Measurements from ENCODE around the gene LTBP4. TPM values are rescaled to one million over a fixed set of nuclear protein-coding genes. Genes with fewer than 3 reads are reported as not detected.

LTBP4 gene, protein sequence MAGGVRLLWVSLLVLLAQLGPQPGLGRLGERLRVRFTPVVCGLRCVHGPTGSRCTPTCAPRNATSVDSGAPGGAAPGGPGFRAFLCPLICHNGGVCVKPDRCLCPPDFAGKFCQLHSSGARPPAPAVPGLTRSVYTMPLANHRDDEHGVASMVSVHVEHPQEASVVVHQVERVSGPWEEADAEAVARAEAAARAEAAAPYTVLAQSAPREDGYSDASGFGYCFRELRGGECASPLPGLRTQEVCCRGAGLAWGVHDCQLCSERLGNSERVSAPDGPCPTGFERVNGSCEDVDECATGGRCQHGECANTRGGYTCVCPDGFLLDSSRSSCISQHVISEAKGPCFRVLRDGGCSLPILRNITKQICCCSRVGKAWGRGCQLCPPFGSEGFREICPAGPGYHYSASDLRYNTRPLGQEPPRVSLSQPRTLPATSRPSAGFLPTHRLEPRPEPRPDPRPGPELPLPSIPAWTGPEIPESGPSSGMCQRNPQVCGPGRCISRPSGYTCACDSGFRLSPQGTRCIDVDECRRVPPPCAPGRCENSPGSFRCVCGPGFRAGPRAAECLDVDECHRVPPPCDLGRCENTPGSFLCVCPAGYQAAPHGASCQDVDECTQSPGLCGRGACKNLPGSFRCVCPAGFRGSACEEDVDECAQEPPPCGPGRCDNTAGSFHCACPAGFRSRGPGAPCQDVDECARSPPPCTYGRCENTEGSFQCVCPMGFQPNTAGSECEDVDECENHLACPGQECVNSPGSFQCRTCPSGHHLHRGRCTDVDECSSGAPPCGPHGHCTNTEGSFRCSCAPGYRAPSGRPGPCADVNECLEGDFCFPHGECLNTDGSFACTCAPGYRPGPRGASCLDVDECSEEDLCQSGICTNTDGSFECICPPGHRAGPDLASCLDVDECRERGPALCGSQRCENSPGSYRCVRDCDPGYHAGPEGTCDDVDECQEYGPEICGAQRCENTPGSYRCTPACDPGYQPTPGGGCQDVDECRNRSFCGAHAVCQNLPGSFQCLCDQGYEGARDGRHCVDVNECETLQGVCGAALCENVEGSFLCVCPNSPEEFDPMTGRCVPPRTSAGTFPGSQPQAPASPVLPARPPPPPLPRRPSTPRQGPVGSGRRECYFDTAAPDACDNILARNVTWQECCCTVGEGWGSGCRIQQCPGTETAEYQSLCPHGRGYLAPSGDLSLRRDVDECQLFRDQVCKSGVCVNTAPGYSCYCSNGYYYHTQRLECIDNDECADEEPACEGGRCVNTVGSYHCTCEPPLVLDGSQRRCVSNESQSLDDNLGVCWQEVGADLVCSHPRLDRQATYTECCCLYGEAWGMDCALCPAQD (N-terminal part only)
- 149 TPM for polyA plus RNA-seq (2013, experiment 1 of 4)
- polyA plus RNA-seq (2013, experiment 2 of 4): 154 TPM
- polyA plus RNA-seq (2013, experiment 3 of 4): 117 TPM
- 145 TPM for polyA plus RNA-seq (2013, experiment 4 of 4)

DNA sequence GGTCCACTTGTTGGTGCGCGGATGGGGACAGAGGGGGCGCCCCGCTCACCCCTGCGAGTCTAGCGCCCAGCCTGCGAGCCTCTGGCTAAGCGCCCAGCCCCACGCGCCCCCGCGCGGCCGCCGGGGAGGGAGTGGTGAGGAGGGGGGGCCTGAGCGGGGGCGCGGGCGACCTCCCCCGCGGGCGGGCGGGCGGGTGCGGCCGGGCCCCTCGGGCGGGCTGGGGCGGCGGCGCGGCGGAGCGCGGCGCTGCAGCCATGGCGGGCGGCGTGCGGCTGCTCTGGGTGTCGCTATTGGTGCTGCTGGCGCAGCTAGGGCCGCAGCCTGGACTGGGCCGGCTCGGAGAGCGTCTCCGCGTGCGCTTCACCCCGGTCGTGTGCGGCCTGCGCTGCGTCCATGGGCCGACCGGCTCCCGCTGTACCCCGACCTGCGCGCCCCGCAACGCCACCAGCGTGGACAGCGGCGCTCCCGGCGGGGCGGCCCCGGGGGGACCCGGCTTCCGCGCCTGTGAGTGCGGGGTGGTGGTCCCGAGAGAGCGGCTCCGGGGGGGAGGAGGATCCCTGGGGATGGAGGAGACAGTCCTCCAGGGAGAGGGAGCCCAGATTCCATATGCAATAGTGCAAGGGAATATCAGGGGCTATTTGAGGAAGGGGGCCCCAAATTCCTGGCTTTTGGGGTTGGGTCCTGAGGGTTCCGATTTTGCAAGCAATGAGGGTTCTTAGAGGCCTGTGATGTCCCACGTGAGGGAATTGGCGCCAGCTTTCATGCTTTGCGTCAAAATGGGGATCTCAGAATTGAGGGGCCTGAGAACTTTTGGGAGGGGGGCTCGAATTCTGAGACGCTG is at the start of gene LTBP4:
Gene LTBP4, plus strand, starts transcription at position 236 of the 841 bp plus-strand sequence. Its CDS starts 19 bp downstream, at position 255.
- 2 to 3% methylated on average over 81 to 82 of the region's 82 CpGs for WGBS, 2 experiments
- Histone ChIP-seq H3K36me3 (ENCODE audit: control insufficient read depth, insufficient read depth, low read length) (no peaks in the 10 kb centered on the region), H3K27me3 (ENCODE audit: control insufficient read depth, insufficient read depth, low read length, poor library complexity, severe bottlenecking) (peaks cover 79% of the 10 kb centered on the region), H3K9me3 (ENCODE audit: control insufficient read depth, low read length) (no peaks in the 10 kb centered on the region), H3K4me1 (ENCODE audit: control insufficient read depth, insufficient read depth, low read length) (peaks cover 52% of the 10 kb centered on the region), H3K27ac (ENCODE audit: insufficient read depth, low read depth, low read length, poor library complexity, severe bottlenecking) (no peak within 1 kb of the TSS), H3K4me3 (ENCODE audit: insufficient read depth, low read depth, low read length) (peak within 1 kb of the TSS; percentile 37)

DNA sequence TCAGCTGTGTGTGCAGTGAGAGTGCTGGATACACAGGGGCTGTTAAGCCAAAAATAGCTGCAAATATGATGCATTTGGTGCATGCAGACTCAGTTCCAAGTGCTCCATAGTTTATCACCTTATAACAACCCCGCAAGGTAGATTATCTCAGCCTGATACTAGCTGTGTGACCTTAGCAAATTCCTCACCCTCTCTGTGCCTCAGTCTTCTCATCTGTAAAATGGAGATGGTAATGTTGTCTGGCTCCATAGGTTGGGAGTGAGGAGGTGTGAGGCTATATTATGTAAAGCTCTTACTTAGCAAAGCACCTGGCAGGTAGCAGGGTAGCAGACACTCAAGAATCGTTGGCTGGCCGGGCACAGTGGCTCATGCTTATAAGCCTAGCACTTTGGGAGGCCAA is 48.3 kb upstream of the LTBP4 start:
- no peaks in the 10 kb centered on the region for H3K36me3 ChIP-seq (ENCODE audit: control insufficient read depth, insufficient read depth, low read length)
- 98 to 99% methylated on average over 3 of the region's 3 CpGs for WGBS, 2 experiments
- H3K27me3 ChIP-seq (ENCODE audit: control insufficient read depth, insufficient read depth, low read length, poor library complexity, severe bottlenecking): peaks cover 72% of the 10 kb centered on the region
- no peak overlapping the region for H3K4me3 ChIP-seq (ENCODE audit: insufficient read depth, low read depth, low read length)
- no peak overlapping the region for H3K27ac ChIP-seq (ENCODE audit: insufficient read depth, low read depth, low read length, poor library complexity, severe bottlenecking)
- no peaks in the 10 kb centered on the region for H3K9me3 ChIP-seq (ENCODE audit: control insufficient read depth, low read length)
- H3K4me1 ChIP-seq (ENCODE audit: control insufficient read depth, insufficient read depth, low read length): no peaks in the 10 kb centered on the region

DNA sequence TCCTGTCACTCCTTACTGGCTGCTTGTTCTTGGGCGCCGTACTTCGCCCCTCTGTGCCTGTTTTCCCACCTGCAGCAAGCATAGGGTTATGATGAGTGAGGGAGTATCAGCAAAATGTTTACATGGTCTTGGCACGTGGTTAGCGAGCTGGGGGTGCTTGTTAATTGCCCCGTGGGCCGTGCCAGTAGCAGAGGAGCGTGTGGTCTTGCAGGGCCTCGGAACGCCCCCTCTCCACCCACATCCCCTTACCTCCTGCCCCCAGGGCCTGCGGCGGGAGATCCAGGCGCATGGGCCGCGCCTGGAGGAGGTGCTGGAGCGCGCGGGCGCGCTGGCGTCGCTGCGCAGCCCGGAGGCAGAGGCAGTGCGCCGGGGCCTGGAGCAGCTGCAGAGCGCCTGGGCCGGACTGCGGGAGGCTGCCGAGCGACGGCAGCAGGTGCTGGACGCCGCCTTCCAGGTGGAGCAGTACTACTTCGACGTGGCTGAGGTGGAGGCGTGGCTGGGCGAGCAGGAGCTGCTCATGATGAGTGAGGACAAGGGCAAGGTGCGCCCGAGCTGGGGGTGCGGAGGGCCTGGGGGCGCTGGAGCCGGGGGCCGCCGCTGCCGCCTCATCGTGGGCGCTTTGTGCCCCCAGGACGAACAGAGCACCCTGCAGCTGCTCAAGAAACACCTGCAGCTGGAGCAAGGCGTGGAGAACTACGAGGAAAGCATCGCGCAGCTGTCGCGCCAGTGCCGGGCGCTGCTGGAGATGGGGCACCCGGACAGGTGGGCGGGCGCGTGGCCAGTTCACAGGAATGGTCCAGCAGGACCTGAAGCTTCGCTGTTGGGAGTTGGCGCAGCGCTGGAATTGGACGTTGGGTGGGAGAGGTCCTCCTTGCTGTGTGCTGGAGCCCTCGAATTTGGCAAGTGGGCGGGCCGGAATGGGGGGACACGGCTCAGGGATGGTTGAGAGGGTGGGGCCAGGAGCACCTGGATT is 47.0 kb upstream of the LTBP4 start:
- H3K4me3 ChIP-seq (ENCODE audit: insufficient read depth, low read depth, low read length): no peak overlapping the region
- 38 to 39% methylated on average over 69 of the region's 69 CpGs for WGBS, 2 experiments
- no peaks in the 10 kb centered on the region for H3K4me1 ChIP-seq (ENCODE audit: control insufficient read depth, insufficient read depth, low read length)
- no peak overlapping the region for H3K27ac ChIP-seq (ENCODE audit: insufficient read depth, low read depth, low read length, poor library complexity, severe bottlenecking)
- H3K9me3 ChIP-seq (ENCODE audit: control insufficient read depth, low read length): no peaks in the 10 kb centered on the region
- no peaks in the 10 kb centered on the region for H3K36me3 ChIP-seq (ENCODE audit: control insufficient read depth, insufficient read depth, low read length)
- H3K27me3 ChIP-seq (ENCODE audit: control insufficient read depth, insufficient read depth, low read length, poor library complexity, severe bottlenecking): peaks cover 58% of the 10 kb centered on the region

DNA sequence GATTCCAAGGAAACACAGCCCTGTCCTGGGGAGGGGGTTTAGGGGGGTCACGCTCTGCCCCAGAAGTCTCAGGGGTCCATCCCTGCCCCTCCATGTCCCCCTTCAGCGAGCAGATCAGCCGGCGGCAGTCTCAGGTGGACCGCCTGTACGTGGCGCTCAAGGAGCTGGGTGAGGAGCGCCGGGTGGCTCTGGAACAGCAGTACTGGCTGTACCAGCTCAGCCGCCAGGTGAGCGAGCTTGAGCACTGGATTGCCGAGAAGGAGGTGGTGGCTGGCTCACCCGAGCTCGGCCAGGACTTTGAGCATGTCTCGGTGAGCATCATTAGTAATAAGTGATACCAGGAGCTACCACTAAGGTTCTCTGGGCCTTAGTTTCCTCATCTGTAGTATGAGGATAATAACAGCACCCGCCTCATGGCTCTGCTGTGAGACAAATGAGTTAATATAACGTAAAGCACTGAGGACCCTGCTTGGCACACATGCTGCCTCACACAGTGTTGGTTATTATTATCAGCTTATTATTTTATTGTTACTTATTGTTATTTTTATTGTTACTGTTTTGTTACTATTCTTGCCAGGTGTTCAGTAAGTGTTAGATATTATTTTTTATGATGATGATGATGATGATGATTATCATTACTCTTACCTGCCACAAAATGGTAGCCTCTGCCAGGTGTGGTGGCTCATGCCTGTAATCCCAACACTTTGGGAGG is 45.0 kb upstream of the LTBP4 start:
- no peaks in the 10 kb centered on the region for H3K4me1 ChIP-seq (ENCODE audit: control insufficient read depth, insufficient read depth, low read length)
- no peak overlapping the region for H3K4me3 ChIP-seq (ENCODE audit: insufficient read depth, low read depth, low read length)
- H3K27ac ChIP-seq (ENCODE audit: insufficient read depth, low read depth, low read length, poor library complexity, severe bottlenecking): no peak overlapping the region
- H3K27me3 ChIP-seq (ENCODE audit: control insufficient read depth, insufficient read depth, low read length, poor library complexity, severe bottlenecking): peaks cover 55% of the 10 kb centered on the region
- H3K9me3 ChIP-seq (ENCODE audit: control insufficient read depth, low read length): no peaks in the 10 kb centered on the region
- no peaks in the 10 kb centered on the region for H3K36me3 ChIP-seq (ENCODE audit: control insufficient read depth, insufficient read depth, low read length)
- WGBS, 2 experiments: 86 to 87% methylated on average over 17 of the region's 17 CpGs

DNA sequence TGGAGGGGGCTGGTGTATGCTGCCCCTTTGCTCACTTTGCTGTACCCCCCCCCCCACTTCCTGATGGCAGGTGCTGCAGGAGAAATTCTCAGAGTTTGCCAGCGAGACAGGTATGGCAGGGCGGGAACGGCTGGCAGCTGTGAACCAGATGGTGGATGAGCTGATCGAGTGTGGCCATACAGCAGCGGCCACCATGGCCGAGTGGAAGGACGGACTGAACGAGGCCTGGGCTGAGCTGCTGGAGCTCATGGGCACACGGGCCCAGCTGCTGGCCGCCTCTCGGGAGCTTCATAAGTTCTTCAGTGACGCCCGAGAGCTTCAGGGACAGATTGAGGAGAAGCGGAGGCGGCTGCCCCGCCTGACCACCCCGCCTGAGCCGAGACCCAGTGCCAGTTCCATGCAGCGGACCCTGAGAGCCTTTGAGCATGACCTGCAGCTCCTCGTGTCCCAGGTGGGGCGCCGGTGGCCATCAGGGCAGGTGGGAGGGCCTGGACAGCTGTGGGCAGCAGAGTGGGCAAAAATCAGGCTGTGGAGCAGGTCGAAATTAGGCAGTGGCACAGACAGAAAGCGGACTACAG is 44.1 kb upstream of the LTBP4 start:
- H3K36me3 ChIP-seq (ENCODE audit: control insufficient read depth, insufficient read depth, low read length): no peaks in the 10 kb centered on the region
- no peak overlapping the region for H3K4me3 ChIP-seq (ENCODE audit: insufficient read depth, low read depth, low read length)
- H3K4me1 ChIP-seq (ENCODE audit: control insufficient read depth, insufficient read depth, low read length): no peaks in the 10 kb centered on the region
- H3K27ac ChIP-seq (ENCODE audit: insufficient read depth, low read depth, low read length, poor library complexity, severe bottlenecking): no peak overlapping the region
- 87 to 89% methylated on average over 24 of the region's 24 CpGs for WGBS, 2 experiments
- peaks cover 55% of the 10 kb centered on the region for H3K27me3 ChIP-seq (ENCODE audit: control insufficient read depth, insufficient read depth, low read length, poor library complexity, severe bottlenecking)
- no peaks in the 10 kb centered on the region for H3K9me3 ChIP-seq (ENCODE audit: control insufficient read depth, low read length)

DNA sequence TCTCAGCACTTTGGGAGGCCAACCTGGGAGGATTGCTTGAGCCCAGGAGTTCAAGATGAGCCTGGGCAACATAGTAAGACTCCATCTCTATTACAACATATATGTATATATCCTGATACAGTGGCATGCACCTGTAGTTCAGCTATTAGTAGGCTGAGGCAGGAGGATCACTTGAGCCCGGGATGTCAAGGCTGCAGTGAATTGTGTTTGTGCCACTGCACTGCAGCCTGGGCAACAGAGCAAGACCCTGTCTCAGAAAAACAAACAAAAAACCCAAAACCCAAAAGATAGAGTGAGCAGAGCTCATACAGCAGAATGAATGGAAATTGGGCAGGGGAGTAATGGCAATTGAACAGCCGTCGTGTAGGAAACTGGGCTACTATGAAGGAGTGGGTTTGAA is 41.8 kb upstream of the LTBP4 start:
- peaks cover 42% of the 10 kb centered on the region for H3K27me3 ChIP-seq (ENCODE audit: control insufficient read depth, insufficient read depth, low read length, poor library complexity, severe bottlenecking)
- H3K27ac ChIP-seq (ENCODE audit: insufficient read depth, low read depth, low read length, poor library complexity, severe bottlenecking): no peak overlapping the region
- H3K9me3 ChIP-seq (ENCODE audit: control insufficient read depth, low read length): no peaks in the 10 kb centered on the region
- H3K4me1 ChIP-seq (ENCODE audit: control insufficient read depth, insufficient read depth, low read length): no peaks in the 10 kb centered on the region
- no peaks in the 10 kb centered on the region for H3K36me3 ChIP-seq (ENCODE audit: control insufficient read depth, insufficient read depth, low read length)
- no peak overlapping the region for H3K4me3 ChIP-seq (ENCODE audit: insufficient read depth, low read depth, low read length)
- 88 to 93% methylated on average over 3 of the region's 3 CpGs for WGBS, 2 experiments

DNA sequence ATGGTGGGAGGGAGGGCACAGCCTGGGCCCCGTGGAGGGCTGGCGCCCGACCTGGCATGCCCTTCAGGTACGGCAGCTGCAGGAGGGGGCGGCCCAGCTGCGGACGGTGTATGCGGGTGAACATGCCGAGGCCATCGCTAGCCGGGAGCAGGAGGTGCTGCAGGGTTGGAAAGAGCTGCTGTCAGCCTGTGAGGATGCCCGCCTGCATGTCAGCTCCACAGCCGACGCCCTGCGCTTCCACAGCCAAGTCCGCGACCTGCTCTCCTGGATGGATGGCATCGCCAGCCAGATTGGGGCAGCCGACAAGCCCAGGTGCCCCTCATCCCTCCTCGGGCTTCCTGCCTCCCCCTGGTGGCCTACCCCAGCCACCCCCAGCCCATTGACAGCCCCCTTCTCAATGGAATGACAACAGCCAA is 41.1 kb upstream of the LTBP4 start:
- Histone ChIP-seq H3K9me3 (ENCODE audit: control insufficient read depth, low read length) (no peaks in the 10 kb centered on the region), H3K4me3 (ENCODE audit: insufficient read depth, low read depth, low read length) (no peak overlapping the region), H3K27ac (ENCODE audit: insufficient read depth, low read depth, low read length, poor library complexity, severe bottlenecking) (no peak overlapping the region), H3K4me1 (ENCODE audit: control insufficient read depth, insufficient read depth, low read length) (no peaks in the 10 kb centered on the region), H3K27me3 (ENCODE audit: control insufficient read depth, insufficient read depth, low read length, poor library complexity, severe bottlenecking) (peaks cover 42% of the 10 kb centered on the region), H3K36me3 (ENCODE audit: control insufficient read depth, insufficient read depth, low read length) (no peaks in the 10 kb centered on the region)
- WGBS, 2 experiments: 80 to 82% methylated on average over 20 of the region's 20 CpGs

DNA sequence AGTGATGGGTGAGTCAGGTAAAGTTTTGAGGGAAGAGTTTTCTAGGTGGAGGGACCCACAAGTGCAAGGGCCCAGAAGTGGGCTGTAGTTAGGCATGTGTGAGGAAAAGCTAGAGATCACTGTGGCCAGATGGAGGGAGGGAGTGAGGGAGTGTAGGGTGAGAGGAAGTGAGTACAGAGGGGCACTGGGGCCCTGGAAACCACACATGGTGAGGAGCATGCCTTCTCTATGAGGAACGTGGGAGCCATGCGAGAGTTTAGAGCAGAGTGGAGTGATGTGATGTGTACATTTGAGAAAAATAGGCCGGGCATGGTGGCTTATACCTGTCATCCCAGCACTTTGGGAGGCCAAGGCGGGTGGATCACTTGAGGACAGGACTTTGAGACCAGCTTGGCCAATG is 39.2 kb upstream of the LTBP4 start:
- H3K27me3 ChIP-seq (ENCODE audit: control insufficient read depth, insufficient read depth, low read length, poor library complexity, severe bottlenecking): peaks cover 46% of the 10 kb centered on the region
- no peaks in the 10 kb centered on the region for H3K36me3 ChIP-seq (ENCODE audit: control insufficient read depth, insufficient read depth, low read length)
- H3K4me1 ChIP-seq (ENCODE audit: control insufficient read depth, insufficient read depth, low read length): no peaks in the 10 kb centered on the region
- no peak overlapping the region for H3K27ac ChIP-seq (ENCODE audit: insufficient read depth, low read depth, low read length, poor library complexity, severe bottlenecking)
- H3K4me3 ChIP-seq (ENCODE audit: insufficient read depth, low read depth, low read length): no peak overlapping the region
- no peaks in the 10 kb centered on the region for H3K9me3 ChIP-seq (ENCODE audit: control insufficient read depth, low read length)
- WGBS, 2 experiments: 77 to 79% methylated on average over 4 of the region's 4 CpGs

Measured in ectodermal cell (in vitro differentiated cells).